HEK293 (cell line): ENCODE measurements around the gene CAMK2N2.

ENCODE experiments used
- CTCF ChIA-PET: fragments of 350-600 bp; formaldehyde crosslinking; extraction: SDS; loops from one replicate; lab custom pipeline; 2021; ENCODE audit warnings: antibody characterized with exemption; lab: Yijun Ruan, JAX
- POLR2A ChIA-PET: fragments of 300-600 bp; formaldehyde crosslinking; extraction: SDS; loops from one replicate; lab custom pipeline; 2020; ENCODE audit warnings: antibody characterized with exemption, inconsistent platforms; lab: Yijun Ruan, JAX
- H3K27ac ChIP-seq: fragments of 200-500 bp; sonication (Bioruptor generic); 2 replicates; pipeline ENCODE4 v1.5.1; 2014; ENCODE audit warnings: low read depth, low read length, control low read depth, inconsistent platforms; ENCODE audit errors: extremely low read depth
- H3K36me3 ChIP-seq, 2 experiments: fragments of 200-500 bp in 1 of 2; sonication (Bioruptor generic) in 1 of 2; 1 replicate in 1 of 2; 2 replicates in 1 of 2; pipeline ENCODE4 v1.5.1; 2014 to 2017; ENCODE audit warnings: inconsistent platforms in 2 of 2, low read length in 2 of 2; ENCODE audit not compliant: control insufficient read depth in 2 of 2, insufficient read depth in 1 of 2
- H3K4me1 ChIP-seq: fragments of 200-500 bp; sonication (Bioruptor generic); 2 replicates; pipeline ENCODE4 v1.5.1; 2014; ENCODE audit warnings: mild to moderate bottlenecking, low read length, inconsistent platforms; ENCODE audit not compliant: control insufficient read depth, insufficient read depth
- H3K4me3 ChIP-seq: 2 replicates; pipeline ENCODE4 v1.5.1; 2011; ENCODE audit warnings: low read depth, mild to moderate bottlenecking, control low read depth, low read length, moderate library complexity
- H3K9me3 ChIP-seq: fragments of 200-500 bp; sonication (Bioruptor generic); 2 replicates; pipeline ENCODE4 v1.5.1; 2014; ENCODE audit warnings: low read depth, low read length, inconsistent platforms; ENCODE audit not compliant: control insufficient read depth, insufficient read depth
- FEZF1 ChIP-seq: fragments of 450-650 bp; formaldehyde crosslinking; IDR thresholded peaks from 2 replicates; pipeline ENCODE4 v1.5.1; 2016; ENCODE audit warnings: missing biosample characterization, missing genetic modification characterization
- GFI1B ChIP-seq: fragments of 450-650 bp; formaldehyde crosslinking; IDR thresholded peaks from 2 replicates; pipeline ENCODE4 v1.5.1; 2016; ENCODE audit warnings: missing biosample characterization, missing genetic modification characterization
- KLF9 ChIP-seq: fragments of 450-650 bp; formaldehyde crosslinking; IDR thresholded peaks from 2 replicates; pipeline ENCODE4 v1.5.1; 2016; ENCODE audit warnings: missing biosample characterization, missing genetic modification characterization, low read depth
- MYNN ChIP-seq: fragments of 450-650 bp; formaldehyde crosslinking; IDR thresholded peaks from 2 replicates; pipeline ENCODE4 v1.5.1; 2016; ENCODE audit warnings: missing biosample characterization, missing genetic modification characterization, borderline replicate concordance
- SETDB1 ChIP-seq: IDR thresholded peaks from one replicate; pipeline ENCODE4 v1.6.1; 2017; ENCODE audit warnings: mild to moderate bottlenecking, low read length, moderate library complexity, mixed read lengths; ENCODE audit not compliant: insufficient read length
- ZIC2 ChIP-seq: fragments of 450-650 bp; formaldehyde crosslinking; IDR thresholded peaks from 2 replicates; pipeline ENCODE4 v1.5.1; 2016; ENCODE audit warnings: missing biosample characterization, missing genetic modification characterization
- ZNF23 ChIP-seq: fragments of 450-650 bp; formaldehyde crosslinking; IDR thresholded peaks from 2 replicates; pipeline ENCODE4 v1.5.1; 2016; ENCODE audit warnings: missing biosample characterization, missing genetic modification characterization, borderline replicate concordance
- ZNF341 ChIP-seq: fragments of 450-650 bp; formaldehyde crosslinking; IDR thresholded peaks from 2 replicates; pipeline ENCODE4; 2016; ENCODE audit warnings: low read depth, missing biosample characterization, missing genetic modification characterization
- ZNF404 ChIP-seq: fragments of 450-650 bp; formaldehyde crosslinking; IDR thresholded peaks from 2 replicates; pipeline ENCODE4 v1.5.1; 2017; ENCODE audit warnings: missing biosample characterization, missing genetic modification characterization
- ZNF544 ChIP-seq: fragments of 450-650 bp; formaldehyde crosslinking; IDR thresholded peaks from 2 replicates; pipeline ENCODE4 v1.5.0; 2017; ENCODE audit warnings: missing biosample characterization, missing genetic modification characterization
- ZNF600 ChIP-seq: fragments of 450-650 bp; formaldehyde crosslinking; IDR thresholded peaks from 2 replicates; pipeline ENCODE4 v1.5.1; 2016; ENCODE audit warnings: missing biosample characterization, missing genetic modification characterization
- ZNF623 ChIP-seq: fragments of 450-650 bp; formaldehyde crosslinking; IDR thresholded peaks from 2 replicates; pipeline ENCODE4 v1.5.1; 2016; ENCODE audit warnings: missing biosample characterization, missing genetic modification characterization
- ZNF654 ChIP-seq: fragments of 450-650 bp; formaldehyde crosslinking; IDR thresholded peaks from 2 replicates; pipeline ENCODE4 v1.5.1; 2016; ENCODE audit warnings: low read depth, missing biosample characterization, missing genetic modification characterization
- ZNF677 ChIP-seq: fragments of 450-650 bp; IDR thresholded peaks from 2 replicates; pipeline ENCODE4 v1.5.0; 2018; ENCODE audit warnings: missing biosample characterization, mild to moderate bottlenecking, missing genetic modification characterization, moderate library complexity
- ZNF692 ChIP-seq: fragments of 450-650 bp; formaldehyde crosslinking; IDR thresholded peaks from 2 replicates; pipeline ENCODE4 v1.5.1; 2016; ENCODE audit warnings: missing biosample characterization, missing genetic modification characterization
- ZNF837 ChIP-seq: fragments of 450-650 bp; formaldehyde crosslinking; IDR thresholded peaks from 2 replicates; pipeline ENCODE4 v1.5.1; 2016; ENCODE audit warnings: missing biosample characterization, missing genetic modification characterization
- TF ChIP-seq, protein P1 (sequence below): fragments of 450-650 bp; formaldehyde crosslinking; IDR thresholded peaks from 2 replicates; pipeline ENCODE4 v1.5.1; 2016; ENCODE audit warnings: missing biosample characterization, missing genetic modification characterization
- TF ChIP-seq, protein P2 (sequence below): fragments of 450-650 bp; formaldehyde crosslinking; IDR thresholded peaks from 2 replicates; pipeline ENCODE4 v1.5.1; 2017; ENCODE audit warnings: missing biosample characterization, missing genetic modification characterization
- TF ChIP-seq, protein P3 (sequence below): fragments of 450-650 bp; formaldehyde crosslinking; IDR thresholded peaks from 2 replicates; pipeline ENCODE4 v1.5.1; 2016; ENCODE audit warnings: missing biosample characterization, missing genetic modification characterization, borderline replicate concordance
- TF ChIP-seq, protein P4 (sequence below): fragments of 450-650 bp; formaldehyde crosslinking; IDR thresholded peaks from 2 replicates; pipeline ENCODE4 v1.5.1; 2017; ENCODE audit warnings: missing biosample characterization, missing genetic modification characterization

Gene CAMK2N2

DNA sequence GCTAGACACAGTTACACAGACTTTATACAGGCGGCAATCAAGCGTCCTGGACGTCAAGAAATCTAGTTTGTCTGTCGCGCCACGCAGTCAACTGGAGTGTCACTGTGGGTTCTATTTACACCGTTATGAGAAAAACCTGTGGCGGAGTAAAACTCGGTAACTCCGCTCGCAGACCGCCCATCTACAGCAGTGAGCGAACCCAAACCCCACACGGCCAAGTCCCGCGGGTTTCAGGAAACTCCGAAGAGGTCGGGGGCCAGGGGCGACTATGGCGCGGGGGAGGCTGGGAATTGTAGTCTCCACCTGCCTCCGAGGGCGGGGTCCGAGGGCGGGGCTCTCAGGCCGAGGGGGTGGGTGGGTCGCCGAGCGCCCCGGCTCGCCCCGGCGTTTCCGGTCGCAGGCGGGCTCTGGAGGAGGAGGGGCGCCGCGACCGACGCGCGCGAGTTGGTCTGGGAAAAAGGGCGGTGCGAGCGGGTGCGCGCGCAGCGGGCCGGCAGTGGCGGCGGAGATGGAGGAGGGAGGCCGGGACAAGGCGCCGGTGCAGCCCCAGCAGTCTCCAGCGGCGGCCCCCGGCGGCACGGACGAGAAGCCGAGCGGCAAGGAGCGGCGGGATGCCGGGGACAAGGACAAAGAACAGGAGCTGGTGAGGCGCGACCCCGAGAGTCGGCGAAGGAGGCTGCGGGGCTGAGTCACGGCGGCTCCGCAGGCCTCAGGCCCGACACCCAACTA, 37.6 kb upstream of the CAMK2N2 start, which contains the start of gene PSMD2 (continued):
- TF ChIP-seq ZNF654 (tag by site-specific recombination) (no peak), GFI1B (tag by site-specific recombination) (no peak), SETDB1 (no peak), ZNF623 (tag by site-specific recombination) (no peak), ZNF600 (tag by site-specific recombination) (no peak), ZNF544 (tag by site-specific recombination) (no peak), ZIC2 (0 out of 2 replicates have a peak, but pooled peaks have one; percentile 16), ZNF837 (tag by site-specific recombination) (no peak), ZNF692 (tag by site-specific recombination) (peak; percentile 41; the same call in 1 of the 2 replicates), ZNF677 (tag by site-specific recombination) (no peak)
- TF ChIP-seq, protein P1, sequence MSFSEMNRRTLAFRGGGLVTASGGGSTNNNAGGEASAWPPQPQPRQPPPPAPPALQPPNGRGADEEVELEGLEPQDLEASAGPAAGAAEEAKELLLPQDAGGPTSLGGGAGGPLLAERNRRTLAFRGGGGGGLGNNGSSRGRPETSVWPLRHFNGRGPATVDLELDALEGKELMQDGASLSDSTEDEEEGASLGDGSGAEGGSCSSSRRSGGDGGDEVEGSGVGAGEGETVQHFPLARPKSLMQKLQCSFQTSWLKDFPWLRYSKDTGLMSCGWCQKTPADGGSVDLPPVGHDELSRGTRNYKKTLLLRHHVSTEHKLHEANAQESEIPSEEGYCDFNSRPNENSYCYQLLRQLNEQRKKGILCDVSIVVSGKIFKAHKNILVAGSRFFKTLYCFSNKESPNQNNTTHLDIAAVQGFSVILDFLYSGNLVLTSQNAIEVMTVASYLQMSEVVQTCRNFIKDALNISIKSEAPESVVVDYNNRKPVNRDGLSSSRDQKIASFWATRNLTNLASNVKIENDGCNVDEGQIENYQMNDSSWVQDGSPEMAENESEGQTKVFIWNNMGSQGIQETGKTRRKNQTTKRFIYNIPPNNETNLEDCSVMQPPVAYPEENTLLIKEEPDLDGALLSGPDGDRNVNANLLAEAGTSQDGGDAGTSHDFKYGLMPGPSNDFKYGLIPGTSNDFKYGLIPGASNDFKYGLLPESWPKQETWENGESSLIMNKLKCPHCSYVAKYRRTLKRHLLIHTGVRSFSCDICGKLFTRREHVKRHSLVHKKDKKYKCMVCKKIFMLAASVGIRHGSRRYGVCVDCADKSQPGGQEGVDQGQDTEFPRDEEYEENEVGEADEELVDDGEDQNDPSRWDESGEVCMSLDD (tag by site-specific recombination): no peak
- TF ChIP-seq, protein P2, sequence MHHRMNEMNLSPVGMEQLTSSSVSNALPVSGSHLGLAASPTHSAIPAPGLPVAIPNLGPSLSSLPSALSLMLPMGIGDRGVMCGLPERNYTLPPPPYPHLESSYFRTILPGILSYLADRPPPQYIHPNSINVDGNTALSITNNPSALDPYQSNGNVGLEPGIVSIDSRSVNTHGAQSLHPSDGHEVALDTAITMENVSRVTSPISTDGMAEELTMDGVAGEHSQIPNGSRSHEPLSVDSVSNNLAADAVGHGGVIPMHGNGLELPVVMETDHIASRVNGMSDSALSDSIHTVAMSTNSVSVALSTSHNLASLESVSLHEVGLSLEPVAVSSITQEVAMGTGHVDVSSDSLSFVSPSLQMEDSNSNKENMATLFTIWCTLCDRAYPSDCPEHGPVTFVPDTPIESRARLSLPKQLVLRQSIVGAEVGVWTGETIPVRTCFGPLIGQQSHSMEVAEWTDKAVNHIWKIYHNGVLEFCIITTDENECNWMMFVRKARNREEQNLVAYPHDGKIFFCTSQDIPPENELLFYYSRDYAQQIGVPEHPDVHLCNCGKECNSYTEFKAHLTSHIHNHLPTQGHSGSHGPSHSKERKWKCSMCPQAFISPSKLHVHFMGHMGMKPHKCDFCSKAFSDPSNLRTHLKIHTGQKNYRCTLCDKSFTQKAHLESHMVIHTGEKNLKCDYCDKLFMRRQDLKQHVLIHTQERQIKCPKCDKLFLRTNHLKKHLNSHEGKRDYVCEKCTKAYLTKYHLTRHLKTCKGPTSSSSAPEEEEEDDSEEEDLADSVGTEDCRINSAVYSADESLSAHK: peak; percentile 26; the same call in 1 of the 2 replicates

GRCh38 chr3:184296616-184297015, 35.3 kb upstream of the CAMK2N2 start:
- H3K9me3 ChIP-seq: no peaks in the 10 kb centered on the region
- peaks cover 11 to 20% of the 10 kb centered on the region in 2 experiments; a peak in 2 of 3 replicates for H3K36me3 ChIP-seq
- no peaks in the 10 kb centered on the region for H3K4me1 ChIP-seq
- no peak overlapping the region for H3K4me3 ChIP-seq
- POLR2A ChIA-PET: no interaction called here
- CTCF ChIA-PET: interaction anchor here (2.1 kb wide), 1 partner anchor 69 kb away, joined by 8 read pairs; no protein-coding TSS in a partner anchor
- no peak overlapping the region for H3K27ac ChIP-seq
- TF ChIP-seq ZNF23 (tag by site-specific recombination) (no peak), ZNF341 (tag by site-specific recombination) (no peak), ZNF404 (tag by site-specific recombination) (no peak), FEZF1 (tag by site-specific recombination) (no peak), ZNF837 (tag by site-specific recombination) (no peak), MYNN (tag by site-specific recombination) (no peak), KLF9 (tag by site-specific recombination) (no peak)
- TF ChIP-seq, protein P3, sequence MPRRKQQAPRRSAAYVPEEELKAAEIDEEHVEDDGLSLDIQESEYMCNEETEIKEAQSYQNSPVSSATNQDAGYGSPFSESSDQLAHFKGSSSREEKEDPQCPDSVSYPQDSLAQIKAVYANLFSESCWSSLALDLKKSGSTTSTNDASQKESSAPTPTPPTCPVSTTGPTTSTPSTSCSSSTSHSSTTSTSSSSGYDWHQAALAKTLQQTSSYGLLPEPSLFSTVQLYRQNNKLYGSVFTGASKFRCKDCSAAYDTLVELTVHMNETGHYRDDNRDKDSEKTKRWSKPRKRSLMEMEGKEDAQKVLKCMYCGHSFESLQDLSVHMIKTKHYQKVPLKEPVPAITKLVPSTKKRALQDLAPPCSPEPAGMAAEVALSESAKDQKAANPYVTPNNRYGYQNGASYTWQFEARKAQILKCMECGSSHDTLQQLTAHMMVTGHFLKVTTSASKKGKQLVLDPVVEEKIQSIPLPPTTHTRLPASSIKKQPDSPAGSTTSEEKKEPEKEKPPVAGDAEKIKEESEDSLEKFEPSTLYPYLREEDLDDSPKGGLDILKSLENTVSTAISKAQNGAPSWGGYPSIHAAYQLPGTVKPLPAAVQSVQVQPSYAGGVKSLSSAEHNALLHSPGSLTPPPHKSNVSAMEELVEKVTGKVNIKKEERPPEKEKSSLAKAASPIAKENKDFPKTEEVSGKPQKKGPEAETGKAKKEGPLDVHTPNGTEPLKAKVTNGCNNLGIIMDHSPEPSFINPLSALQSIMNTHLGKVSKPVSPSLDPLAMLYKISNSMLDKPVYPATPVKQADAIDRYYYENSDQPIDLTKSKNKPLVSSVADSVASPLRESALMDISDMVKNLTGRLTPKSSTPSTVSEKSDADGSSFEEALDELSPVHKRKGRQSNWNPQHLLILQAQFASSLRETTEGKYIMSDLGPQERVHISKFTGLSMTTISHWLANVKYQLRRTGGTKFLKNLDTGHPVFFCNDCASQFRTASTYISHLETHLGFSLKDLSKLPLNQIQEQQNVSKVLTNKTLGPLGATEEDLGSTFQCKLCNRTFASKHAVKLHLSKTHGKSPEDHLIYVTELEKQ (tag by site-specific recombination): no peak
- TF ChIP-seq, protein P2: no peak
- TF ChIP-seq, protein P4, sequence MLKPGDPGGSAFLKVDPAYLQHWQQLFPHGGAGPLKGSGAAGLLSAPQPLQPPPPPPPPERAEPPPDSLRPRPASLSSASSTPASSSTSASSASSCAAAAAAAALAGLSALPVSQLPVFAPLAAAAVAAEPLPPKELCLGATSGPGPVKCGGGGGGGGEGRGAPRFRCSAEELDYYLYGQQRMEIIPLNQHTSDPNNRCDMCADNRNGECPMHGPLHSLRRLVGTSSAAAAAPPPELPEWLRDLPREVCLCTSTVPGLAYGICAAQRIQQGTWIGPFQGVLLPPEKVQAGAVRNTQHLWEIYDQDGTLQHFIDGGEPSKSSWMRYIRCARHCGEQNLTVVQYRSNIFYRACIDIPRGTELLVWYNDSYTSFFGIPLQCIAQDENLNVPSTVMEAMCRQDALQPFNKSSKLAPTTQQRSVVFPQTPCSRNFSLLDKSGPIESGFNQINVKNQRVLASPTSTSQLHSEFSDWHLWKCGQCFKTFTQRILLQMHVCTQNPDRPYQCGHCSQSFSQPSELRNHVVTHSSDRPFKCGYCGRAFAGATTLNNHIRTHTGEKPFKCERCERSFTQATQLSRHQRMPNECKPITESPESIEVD: no peak
